K562 (cell line): ENCODE measurements around the gene CD164. TPM values are rescaled to one million over a fixed set of nuclear protein-coding genes. Genes with fewer than 3 reads are reported as not detected.

Source experiments
- CREB1 ChIP-seq, 2 experiments: sonication (generic) in 1 of 2; formaldehyde crosslinking in 1 of 2; IDR thresholded peaks; 2 replicates each; pipeline versions ENCODE4 v1.6.1 to v1.8.0; 2012 to 2022; ENCODE audit warnings: inconsistent platforms in 1 of 2, mild to moderate bottlenecking in 1 of 2, missing genetic modification reagents in 1 of 2, moderate library complexity in 1 of 2
- CREM ChIP-seq: IDR thresholded peaks from 2 replicates; pipeline ENCODE4 v1.6.1; 2014; ENCODE audit warnings: antibody characterized with exemption, low read depth
- ETV1 ChIP-seq: fragments of 450-650 bp; conservative IDR thresholded peaks from 2 replicates; pipeline ENCODE4 v1.6.1; 2016; ENCODE audit warnings: missing genetic modification characterization, control low read depth, low read depth, missing compliant biosample characterization
- EWSR1 ChIP-seq: fragments of 450-650 bp; IDR thresholded peaks from 2 replicates; pipeline ENCODE4 v1.6.1; 2018; ENCODE audit warnings: borderline replicate concordance, mild to moderate bottlenecking, low read depth, moderate library complexity; ENCODE audit not compliant: partially characterized antibody
- KDM2B ChIP-seq: fragments of 250-450 bp; sonication (Bioruptor Pico); IDR thresholded peaks from 2 replicates; pipeline ENCODE4 v1.8.0; 2021; ENCODE audit warnings: mild to moderate bottlenecking, moderate library complexity
- L3MBTL2 ChIP-seq: fragments of 450-650 bp; IDR thresholded peaks from 2 replicates; pipeline ENCODE4 v1.6.1; 2016; ENCODE audit warnings: mild to moderate bottlenecking, moderate library complexity
- MEIS2 ChIP-seq: fragments of 450-650 bp; IDR thresholded peaks from 2 replicates; pipeline ENCODE4 v1.6.1; 2014; ENCODE audit warnings: mild to moderate bottlenecking; ENCODE audit not compliant: partially characterized antibody
- MTF1 ChIP-seq: fragments of 250-450 bp; sonication (Bioruptor Pico); IDR thresholded peaks from 2 replicates; pipeline ENCODE4 v1.9.0; 2021; ENCODE audit warnings: moderate library complexity, mild to moderate bottlenecking, inconsistent platforms, borderline replicate concordance
- NFIX ChIP-seq: fragments of 250-450 bp; sonication (Bioruptor Pico); IDR thresholded peaks from 2 replicates; pipeline ENCODE4 v1.4.0; 2020; ENCODE audit warnings: low read depth, mild to moderate bottlenecking, moderate library complexity
- NONO ChIP-seq, 2 experiments: fragments of 200-400 bp in 1 of 2; fragments of 450-650 bp in 1 of 2; formaldehyde crosslinking in 1 of 2; IDR thresholded peaks; 2 replicates each; pipeline ENCODE4 v1.6.1; 2017; ENCODE audit warnings: low read depth in 2 of 2, mild to moderate bottlenecking in 2 of 2, moderate library complexity in 2 of 2, low read length in 1 of 2
- NR2C2 ChIP-seq, 2 experiments: fragments of 200-800 bp in 1 of 2; sonication (Bioruptor generic) in 1 of 2; sonication (generic) in 1 of 2; formaldehyde crosslinking in 1 of 2; IDR thresholded peaks; 2 replicates each; pipeline versions ENCODE4 v1.6.1 to v1.8.0; 2016 to 2022; ENCODE audit warnings: mild to moderate bottlenecking in 1 of 2, missing compliant biosample characterization in 1 of 2, missing genetic modification characterization in 1 of 2, missing genetic modification reagents in 1 of 2
- ZBED1 ChIP-seq: IDR thresholded peaks from 2 replicates; pipeline ENCODE4 v1.6.1; 2014
- ZNF263 ChIP-seq: sonication (generic); formaldehyde crosslinking; IDR thresholded peaks from 2 replicates; pipeline ENCODE4 v1.8.0; 2022; ENCODE audit warnings: mild to moderate bottlenecking, missing genetic modification reagents, borderline replicate concordance
- polyA plus RNA-seq, 8 experiments: library from polyadenylated mRNA; depleted of rRNA in 4 of 8; stranded (reverse) in 5 of 8; unstranded in 3 of 8; fragments of >200 nt; fragmentation: Nextera tagmentation in 2 of 8; fragmentation: Illumina TruSeq in 1 of 8; extraction: Ambion mirVana in 2 of 8; extraction: Trizol in 1 of 8; gene quantifications; 2 replicates each; pipeline versions ENCODE4 v1.2.1 to v1.2.3, GENCODE V29; 2011 to 2014; ENCODE audit warnings: inconsistent platforms in 1 of 8, missing spikeins in 1 of 8
- total RNA-seq, 7 experiments: library from RNA; depleted of rRNA in 6 of 7; stranded (reverse); fragments of >200 nt in 6 of 7; fragmentation: Illumina TruSeq in 2 of 7; extraction: Trizol in 2 of 7; gene quantifications; 2 replicates each; pipeline versions ENCODE4 v1.2.1 to v1.2.3, GENCODE V29; 2011 to 2021; ENCODE audit warnings: low replicate concordance in 1 of 7
- TF ChIP-seq, protein P1 (sequence below): sonication (generic); formaldehyde crosslinking; IDR thresholded peaks from 2 replicates; pipeline ENCODE4 v1.8.0; 2023; ENCODE audit warnings: mild to moderate bottlenecking, missing genetic modification reagents
- TF ChIP-seq, protein P2 (sequence below): IDR thresholded peaks from 2 replicates; pipeline ENCODE4 v1.6.1; 2012; ENCODE audit warnings: low read depth, low read length, improper control_type of control experiment, borderline replicate concordance
- TF ChIP-seq, protein P3 (sequence below): fragments of 450-650 bp; IDR thresholded peaks from 2 replicates; pipeline ENCODE4 v1.6.1; 2018; ENCODE audit not compliant: partially characterized antibody

CD164 gene
- total and polyA plus RNA-seq, 9 of the 15 experiments (the other 6 are each of a cell fraction or from before 2014, with no cell fraction given) = 79.5 to 317 (median 165) TPM

DNA sequence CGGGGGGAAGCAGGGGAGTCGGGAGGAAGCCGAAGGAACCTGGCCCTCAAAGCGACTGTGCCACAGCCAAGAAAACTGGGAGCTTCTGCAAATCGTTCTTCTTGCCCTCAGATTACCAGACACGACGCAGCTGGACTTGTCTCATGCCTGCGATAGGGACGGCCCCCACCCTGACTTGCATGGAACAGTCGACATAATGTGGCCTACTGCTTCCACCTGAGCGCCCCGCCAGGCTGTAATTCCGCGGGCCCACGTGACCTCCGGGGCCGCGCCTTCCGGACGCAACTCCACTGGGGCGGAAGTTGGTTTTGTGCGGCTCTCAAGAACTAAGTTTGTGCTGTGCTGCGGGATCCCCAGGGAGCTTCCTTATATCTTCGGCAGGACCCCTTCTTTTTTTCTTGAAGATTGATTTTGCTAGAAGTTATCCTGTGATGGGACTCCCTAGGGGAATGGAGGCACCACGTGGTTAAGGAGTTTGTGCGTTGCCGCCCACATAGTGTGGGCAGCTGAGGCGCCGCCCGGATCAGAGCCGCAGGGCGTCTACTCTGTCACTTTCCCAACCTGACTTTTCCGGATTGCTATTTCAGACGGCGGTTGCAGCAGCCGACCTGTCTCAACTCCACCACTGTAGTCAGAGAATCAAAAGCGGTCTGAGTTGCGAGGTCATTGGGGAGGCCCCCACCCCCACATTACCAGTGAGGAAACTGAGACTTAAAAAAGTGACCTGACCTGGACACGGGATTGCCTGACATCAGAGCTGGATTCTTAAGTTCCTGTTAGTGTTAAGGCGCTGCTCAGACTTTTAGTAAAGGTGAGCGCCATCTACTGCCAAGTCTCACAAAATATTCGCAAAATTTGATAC lies 540 bp upstream of the CD164 start (continued):
- TF ChIP-seq, protein P1, sequence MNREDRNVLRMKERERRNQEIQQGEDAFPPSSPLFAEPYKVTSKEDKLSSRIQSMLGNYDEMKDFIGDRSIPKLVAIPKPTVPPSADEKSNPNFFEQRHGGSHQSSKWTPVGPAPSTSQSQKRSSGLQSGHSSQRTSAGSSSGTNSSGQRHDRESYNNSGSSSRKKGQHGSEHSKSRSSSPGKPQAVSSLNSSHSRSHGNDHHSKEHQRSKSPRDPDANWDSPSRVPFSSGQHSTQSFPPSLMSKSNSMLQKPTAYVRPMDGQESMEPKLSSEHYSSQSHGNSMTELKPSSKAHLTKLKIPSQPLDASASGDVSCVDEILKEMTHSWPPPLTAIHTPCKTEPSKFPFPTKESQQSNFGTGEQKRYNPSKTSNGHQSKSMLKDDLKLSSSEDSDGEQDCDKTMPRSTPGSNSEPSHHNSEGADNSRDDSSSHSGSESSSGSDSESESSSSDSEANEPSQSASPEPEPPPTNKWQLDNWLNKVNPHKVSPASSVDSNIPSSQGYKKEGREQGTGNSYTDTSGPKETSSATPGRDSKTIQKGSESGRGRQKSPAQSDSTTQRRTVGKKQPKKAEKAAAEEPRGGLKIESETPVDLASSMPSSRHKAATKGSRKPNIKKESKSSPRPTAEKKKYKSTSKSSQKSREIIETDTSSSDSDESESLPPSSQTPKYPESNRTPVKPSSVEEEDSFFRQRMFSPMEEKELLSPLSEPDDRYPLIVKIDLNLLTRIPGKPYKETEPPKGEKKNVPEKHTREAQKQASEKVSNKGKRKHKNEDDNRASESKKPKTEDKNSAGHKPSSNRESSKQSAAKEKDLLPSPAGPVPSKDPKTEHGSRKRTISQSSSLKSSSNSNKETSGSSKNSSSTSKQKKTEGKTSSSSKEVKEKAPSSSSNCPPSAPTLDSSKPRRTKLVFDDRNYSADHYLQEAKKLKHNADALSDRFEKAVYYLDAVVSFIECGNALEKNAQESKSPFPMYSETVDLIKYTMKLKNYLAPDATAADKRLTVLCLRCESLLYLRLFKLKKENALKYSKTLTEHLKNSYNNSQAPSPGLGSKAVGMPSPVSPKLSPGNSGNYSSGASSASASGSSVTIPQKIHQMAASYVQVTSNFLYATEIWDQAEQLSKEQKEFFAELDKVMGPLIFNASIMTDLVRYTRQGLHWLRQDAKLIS = peak; percentile 60; the same call in 1 of the 2 replicates
- TF ChIP-seq ZBED1 (0 out of 2 replicates have a peak, but pooled peaks have one; percentile 51), EWSR1 (no peak), L3MBTL2 (peak; percentile 75), NONO (IDR thresholded peaks at IDR 0.05; ENCODE audit: low read depth in 2 of 2, low read length in 1 of 2) (peak in 1 of 2 experiments; percentile 100; a peak in 2 of 4 replicates), ZNF263 (no peak; the same call in 1 of the 2 replicates), MEIS2 (peak; percentile 42), CREM (peak; percentile 31; the same call in 1 of the 2 replicates), CREB1 (IDR thresholded peaks at IDR 0.05) (peak; percentile 26; the same call in 1 of the 2 replicates), CREB1 (CRISPR knock-in tag; IDR thresholded peaks at IDR 0.05) (no peak), NR2C2 (CRISPR knock-in tag; IDR thresholded peaks at IDR 0.05) (0 out of 2 replicates have a peak, but pooled peaks have one; percentile 31), NR2C2 (tag; IDR thresholded peaks at IDR 0.05) (peak; percentile 77), ETV1 (peak; percentile 89), MTF1 (no peak), NFIX (no peak), KDM2B (CRISPR knock-in tag) (0 out of 2 replicates have a peak, but pooled peaks have one; percentile 26)
- TF ChIP-seq, protein P2, sequence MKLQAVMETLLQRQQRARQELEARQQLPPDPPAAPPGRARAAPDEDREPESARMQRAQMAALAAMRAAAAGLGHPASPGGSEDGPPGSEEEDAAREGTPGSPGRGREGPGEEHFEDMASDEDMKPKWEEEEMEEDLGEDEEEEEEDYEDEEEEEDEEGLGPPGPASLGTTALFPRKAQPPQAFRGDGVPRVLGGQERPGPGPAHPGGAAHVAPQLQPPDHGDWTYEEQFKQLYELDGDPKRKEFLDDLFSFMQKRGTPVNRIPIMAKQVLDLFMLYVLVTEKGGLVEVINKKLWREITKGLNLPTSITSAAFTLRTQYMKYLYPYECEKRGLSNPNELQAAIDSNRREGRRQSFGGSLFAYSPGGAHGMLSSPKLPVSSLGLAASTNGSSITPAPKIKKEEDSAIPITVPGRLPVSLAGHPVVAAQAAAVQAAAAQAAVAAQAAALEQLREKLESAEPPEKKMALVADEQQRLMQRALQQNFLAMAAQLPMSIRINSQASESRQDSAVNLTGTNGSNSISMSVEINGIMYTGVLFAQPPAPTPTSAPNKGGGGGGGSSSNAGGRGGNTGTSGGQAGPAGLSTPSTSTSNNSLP = peak; percentile 93; the same call in 1 of the 2 replicates
- TF ChIP-seq, protein P3, sequence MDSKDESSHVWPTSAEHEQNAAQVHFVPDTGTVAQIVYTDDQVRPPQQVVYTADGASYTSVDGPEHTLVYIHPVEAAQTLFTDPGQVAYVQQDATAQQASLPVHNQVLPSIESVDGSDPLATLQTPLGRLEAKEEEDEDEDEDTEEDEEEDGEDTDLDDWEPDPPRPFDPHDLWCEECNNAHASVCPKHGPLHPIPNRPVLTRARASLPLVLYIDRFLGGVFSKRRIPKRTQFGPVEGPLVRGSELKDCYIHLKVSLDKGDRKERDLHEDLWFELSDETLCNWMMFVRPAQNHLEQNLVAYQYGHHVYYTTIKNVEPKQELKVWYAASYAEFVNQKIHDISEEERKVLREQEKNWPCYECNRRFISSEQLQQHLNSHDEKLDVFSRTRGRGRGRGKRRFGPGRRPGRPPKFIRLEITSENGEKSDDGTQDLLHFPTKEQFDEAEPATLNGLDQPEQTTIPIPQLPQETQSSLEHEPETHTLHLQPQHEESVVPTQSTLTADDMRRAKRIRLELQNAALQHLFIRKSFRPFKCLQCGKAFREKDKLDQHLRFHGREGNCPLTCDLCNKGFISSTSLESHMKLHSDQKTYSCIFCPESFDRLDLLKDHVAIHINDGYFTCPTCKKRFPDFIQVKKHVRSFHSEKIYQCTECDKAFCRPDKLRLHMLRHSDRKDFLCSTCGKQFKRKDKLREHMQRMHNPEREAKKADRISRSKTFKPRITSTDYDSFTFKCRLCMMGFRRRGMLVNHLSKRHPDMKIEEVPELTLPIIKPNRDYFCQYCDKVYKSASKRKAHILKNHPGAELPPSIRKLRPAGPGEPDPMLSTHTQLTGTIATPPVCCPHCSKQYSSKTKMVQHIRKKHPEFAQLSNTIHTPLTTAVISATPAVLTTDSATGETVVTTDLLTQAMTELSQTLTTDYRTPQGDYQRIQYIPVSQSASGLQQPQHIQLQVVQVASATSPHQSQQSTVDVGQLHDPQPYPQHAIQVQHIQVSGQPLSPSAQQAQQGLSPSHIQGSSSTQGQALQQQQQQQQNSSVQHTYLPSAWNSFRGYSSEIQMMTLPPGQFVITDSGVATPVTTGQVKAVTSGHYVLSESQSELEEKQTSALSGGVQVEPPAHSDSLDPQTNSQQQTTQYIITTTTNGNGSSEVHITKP = peak; percentile 100
